IPS-11a (cell line): ENCODE data around the gene COG7.
"Not testable (repeated sequence)": the region's sequence is repeated elsewhere in the genome, so short reads cannot be mapped to it uniquely, and the experiment has no call there.

Source experiments
- H3K4me3 ChIP-seq: one replicate; pipeline ENCODE4 v1.5.1; 2013; ENCODE audit warnings: low read depth, low read length, control low read depth

COG7 gene

DNA sequence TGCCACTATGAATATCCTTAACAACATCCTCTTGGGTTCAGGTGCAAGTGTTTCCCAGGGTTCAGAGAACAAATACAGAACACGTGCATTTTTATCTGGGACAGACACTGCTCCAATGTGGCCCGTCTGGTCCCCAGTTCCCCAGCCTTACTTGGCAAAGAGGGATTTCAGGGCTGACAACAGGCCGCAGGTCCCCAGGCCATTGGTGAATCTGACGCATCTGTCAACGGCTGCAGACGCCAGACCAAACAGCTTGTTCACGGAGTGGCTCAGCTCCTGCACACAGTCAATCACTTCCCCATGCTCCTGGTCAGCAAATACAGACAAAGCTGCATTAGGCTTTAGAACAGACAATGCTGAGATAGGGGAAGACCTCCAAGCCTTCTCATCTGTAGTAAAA is 36.2 kb downstream of the COG7 start:
- no peak overlapping the region for H3K4me3 ChIP-seq

DNA sequence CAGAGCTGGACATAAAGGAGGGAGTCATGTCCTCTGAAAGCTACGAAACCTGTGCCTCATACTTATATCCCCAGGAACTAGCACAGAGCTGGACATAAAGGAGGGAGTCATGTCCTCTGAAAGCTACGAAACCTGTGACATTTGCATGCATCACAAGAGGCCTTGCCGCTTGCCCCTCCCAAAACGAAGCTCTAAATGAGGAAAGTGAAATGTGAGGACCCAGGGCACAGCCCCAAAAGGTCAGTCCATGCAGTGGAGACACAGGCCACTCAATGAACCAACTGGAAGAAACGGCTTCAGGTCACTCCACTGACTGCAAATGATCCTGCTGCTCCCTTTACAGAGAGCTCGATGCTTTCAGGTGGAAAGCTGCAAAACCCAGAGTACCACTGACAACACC is 38.3 kb downstream of the COG7 start:
- no peak overlapping the region for H3K4me3 ChIP-seq

DNA sequence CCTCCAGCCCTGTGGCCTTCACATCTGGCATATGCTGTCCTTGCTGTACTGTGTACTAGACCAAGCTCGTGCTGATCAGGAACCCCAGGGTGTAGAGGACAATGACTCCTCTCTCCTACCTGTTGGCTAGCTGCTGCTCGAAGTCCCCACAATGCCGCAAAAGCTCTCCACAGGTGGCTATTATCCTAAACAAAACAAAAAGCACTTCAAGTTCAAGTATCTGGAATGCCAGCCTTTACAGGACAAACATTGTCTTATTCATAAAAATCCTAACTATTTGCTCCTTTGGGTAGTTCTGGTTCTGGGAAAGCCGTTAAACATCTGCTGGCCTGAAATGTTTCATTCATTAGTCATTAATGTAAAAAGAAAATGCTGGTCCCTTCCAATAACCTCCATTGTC is 42.8 kb downstream of the COG7 start:
- H3K4me3 ChIP-seq = no peak overlapping the region

DNA sequence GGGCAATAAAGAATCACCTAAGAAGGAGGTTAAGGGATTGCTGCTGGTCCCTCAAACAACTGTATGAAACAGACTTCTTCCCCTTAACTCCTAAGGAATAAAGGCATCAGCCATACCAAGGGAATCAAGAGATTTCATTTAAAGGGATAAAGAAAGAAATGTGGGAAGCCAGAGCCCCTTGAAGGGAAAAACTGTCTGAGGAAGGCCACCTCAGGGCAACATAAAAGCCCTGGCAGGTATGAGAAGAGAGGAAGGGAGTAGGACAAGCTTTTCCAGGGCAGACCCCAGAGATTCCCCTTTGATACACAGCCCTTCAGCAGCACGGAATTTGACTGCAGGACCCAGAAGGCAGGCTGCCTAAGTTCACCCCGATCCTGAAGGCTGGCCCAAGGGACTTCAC is 43.5 kb downstream of the COG7 start:
- no peak overlapping the region for H3K4me3 ChIP-seq

DNA sequence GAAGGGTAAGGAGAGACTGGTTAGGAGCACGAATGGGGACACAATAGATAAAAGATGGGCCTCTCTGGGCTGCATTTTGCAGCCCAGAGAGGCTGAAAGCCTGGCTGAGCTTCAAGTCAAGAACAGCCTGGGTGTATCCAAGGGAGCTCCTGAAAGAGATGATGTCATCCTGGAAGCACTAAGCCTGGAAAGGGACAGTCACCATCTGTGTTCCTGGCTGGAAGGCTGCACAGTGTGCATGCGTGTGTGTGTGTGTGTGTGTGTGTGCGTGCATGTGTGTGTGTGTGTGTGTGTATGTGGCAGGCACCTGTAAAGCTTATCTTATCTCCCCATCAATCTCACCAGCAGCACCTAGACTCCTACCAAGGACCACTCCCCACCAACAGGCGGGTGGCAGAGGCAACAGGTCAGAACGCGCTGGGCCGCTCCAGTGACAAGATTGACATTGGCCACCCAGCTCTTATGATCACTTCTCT is 44.1 kb downstream of the COG7 start:
- no peak overlapping the region for H3K4me3 ChIP-seq

DNA sequence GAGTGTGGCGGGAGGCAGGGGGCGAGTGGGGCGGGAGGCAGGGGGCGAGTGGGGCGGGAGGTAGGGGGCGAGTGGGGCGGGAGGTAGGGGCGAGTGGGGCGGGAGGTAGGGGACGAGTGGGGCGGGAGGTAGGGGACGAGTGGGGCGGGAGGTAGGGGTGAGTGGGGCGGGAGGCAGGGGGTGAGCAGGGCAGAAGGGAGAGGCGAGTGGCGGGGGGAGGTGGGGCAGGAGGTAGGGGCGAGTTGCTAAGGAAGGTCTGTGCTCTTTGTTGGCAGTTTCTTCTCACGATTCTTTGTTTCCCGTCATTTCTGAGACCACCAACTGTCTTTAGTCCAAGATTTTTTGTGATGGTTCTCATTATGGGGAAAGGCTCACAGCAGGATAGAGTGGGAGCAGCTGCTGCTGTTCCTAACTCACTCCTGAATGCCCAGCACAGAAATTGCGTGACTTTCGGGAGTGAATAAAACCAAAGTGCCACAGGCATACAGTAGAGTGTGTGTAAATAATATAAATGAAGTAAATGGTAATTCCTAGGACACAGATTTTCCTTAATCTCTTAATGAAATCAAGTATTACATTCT is 44.7 kb downstream of the COG7 start:
- no peak overlapping the region for H3K4me3 ChIP-seq

DNA sequence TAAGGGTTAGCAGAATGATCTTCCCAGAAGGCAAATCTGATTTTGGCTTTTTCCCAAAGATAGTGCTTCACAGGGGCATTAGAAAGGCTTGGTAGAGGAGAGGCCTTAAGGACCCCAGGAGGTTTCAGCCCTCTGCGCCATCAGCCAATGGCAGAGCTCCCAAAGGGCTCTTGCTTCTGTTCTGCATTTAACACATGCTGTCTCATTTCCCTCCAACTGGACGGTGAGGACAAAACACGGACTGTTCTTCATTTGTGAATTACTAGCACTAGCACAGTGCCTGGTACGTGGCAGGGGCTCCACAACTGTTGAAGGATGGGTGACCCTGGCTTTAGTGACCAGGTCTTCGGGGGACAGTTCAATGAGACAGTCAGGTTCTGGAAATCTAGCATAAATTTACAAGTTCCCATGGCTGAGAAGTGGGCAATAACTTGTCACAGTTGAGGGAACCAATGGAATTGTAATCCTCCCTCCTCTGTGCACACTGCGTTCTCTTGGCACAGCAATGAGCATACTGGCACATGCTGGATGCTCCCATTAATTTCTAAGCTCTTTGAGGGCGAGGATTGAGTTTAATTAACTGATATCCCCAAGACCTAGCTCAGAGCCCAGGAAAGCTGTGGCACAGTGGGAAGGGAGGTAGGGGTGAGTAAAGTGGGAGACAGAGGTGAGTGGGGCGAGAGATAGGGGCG is 45.4 kb downstream of the COG7 start:
- H3K4me3 ChIP-seq = no peak overlapping the region

DNA sequence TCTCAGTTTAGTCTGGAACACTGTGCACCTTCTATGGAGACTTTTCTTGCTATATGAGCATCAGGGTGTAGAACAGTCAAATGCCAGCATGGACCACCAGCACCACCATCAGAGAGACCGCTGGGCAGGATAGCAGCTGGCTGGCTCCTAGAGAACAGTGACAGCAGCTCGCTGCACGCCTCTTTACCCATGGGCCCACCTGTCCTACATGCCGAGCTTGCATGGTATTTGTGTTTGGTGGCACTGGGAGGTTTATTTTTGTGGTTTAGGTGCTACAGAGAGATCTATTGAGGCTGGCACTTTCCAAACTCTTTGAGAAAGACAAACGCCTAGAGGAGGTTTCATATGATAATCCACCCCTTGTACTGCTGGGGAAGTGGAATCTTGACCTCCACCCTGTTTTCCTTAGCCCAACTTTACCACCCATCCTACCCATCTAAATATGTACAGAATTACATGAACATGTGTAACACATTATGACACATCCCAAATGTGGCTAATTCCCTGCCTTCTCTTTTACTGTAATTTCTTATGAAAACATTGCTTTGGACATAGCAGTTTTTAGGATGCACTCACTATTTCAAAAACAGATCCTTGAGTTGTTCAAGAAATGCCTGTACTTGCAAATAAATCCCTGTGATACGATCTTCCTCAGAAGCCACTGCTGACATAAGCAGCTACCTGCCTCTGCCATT is 46.3 kb downstream of the COG7 start:
- no peak overlapping the region for H3K4me3 ChIP-seq

DNA sequence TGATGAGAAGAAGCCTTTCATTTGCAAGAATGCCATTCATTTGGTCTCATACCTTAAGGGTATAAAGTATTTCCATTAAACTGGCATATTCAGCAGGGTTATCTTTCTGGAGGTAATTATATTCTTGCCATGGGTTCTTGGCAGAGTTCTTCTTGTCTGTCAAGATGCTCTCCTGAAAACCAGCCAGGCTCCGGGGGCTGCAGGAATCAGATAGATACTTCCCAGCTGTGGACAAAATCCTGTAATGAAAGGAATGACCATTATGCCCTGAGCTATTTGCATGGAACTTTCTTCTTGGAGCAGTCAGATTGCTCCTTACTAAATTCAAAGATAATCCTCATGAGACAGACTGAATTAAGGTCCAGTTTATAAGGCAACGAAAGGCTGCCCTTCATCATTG is 47.0 kb downstream of the COG7 start:
- H3K4me3 ChIP-seq = no peak overlapping the region

DNA sequence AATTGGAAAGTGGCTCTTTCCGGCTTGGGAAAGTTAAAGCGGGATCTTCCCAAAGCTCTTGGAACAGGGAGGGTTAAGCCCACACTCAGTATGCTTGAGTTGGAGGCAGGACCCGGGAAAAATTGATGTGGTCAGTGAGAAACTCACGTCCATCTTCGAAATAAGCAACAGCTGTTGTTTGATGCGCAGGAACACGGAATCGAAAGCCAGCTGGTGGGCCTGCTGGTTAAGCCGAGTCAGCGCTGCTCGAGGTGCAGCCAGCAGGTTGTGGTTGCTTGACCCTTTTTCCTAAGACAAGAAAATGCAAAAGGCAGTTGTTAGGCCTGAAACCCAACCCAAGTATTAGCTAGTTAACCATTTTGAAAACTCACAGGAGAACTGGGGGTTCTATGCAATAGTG is 49.4 kb downstream of the COG7 start:
- no peak overlapping the region for H3K4me3 ChIP-seq

DNA sequence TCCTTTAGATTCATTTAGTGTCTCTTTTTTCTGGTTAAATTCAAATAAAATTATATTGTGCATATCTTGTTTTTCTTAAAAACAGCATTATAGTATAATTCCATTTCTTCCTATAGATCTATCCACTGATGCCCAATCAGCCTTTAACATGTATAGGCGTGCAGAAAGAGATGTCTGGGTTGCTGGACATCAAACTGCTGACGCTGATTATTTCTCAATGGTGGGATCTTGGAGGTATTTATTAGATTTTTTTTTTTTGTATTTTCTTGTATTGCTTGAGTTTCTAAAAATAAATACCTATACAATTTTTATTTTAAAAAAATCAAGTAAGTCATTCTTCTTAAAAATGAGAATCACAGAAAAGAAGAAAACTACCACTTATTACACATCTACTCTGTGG is 50.9 kb downstream of the COG7 start:
- no peak overlapping the region for H3K4me3 ChIP-seq

DNA sequence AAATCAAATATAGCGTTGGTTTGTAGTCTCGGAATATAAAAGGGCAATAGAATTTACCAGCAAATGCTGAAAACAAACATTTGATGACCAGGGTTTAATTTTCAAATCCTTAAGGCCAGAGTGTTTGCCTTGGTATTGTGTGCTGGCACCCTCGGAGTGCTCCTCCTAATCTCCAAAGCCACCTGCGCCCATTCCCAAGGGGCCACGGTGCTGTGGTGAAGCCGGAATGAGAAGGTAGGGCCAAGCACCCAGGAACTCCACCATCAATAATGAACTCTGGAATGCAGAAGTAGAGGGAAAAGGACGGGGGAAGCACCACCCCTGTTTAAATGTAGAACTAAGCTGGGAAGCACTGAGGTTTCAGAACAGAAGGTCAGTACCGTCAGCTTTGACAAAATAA is 51.9 kb downstream of the COG7 start:
- H3K4me3 ChIP-seq = no peak overlapping the region

DNA sequence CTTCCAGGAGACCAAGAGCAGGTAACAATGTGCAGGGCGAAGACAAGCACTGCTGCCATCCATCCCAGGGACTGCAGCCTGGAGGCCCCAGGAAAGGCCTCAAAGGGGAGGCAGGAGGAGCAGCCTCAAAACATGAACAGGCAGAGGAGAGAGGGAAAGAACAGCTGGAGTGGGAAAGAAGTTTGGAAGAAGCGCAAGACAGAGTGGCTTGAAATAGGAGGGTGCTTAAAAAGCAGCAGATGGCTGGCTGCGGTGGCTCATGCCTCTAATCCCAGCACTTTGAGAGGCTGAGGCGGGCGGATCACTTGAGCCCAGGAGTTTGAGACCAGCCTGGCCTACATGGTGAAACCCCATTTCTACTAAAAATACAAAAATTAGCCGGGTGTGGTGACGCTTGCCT is 52.5 kb downstream of the COG7 start:
- not testable (repeated sequence) for H3K4me3 ChIP-seq

DNA sequence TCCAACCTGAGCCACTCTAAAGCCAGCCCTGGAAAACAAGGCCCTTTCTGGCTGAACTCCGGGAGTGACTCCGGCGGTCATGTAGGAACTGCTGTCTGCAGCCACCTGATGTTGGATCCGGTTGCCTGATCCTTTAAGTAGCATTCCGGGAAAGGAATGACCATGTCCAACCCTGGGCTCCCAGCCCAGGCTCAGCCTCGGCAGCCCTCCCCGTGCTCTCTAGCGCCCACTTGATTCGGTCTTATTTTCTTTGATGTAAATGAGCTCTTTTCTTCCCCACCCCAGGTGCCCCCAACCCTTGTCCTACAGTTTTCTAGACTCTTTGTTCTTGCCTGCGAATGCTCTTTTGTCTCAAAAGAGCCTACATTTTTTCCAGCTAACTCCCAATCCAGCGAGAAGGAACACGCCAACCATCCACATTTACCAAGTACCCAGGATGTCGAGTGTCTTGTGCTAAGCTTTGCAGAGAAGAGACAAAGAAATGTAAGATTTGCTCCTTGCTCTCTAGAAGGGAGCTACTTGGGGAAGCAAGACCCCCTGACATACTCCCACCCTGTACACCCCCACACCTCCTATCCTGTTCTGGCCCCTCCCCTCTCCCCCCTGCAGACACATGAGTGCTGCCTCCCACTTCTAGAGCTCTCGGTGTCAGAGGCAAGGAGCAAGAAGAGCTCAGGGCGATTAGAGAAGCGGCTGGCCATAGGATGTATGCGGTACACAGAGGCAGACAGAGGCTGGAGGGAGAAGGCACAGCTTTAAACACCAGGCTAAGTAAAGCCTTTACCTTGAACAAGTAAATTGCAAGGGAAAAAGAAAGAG is 53.8 kb downstream of the COG7 start:
- H3K4me3 ChIP-seq = no peak overlapping the region

DNA sequence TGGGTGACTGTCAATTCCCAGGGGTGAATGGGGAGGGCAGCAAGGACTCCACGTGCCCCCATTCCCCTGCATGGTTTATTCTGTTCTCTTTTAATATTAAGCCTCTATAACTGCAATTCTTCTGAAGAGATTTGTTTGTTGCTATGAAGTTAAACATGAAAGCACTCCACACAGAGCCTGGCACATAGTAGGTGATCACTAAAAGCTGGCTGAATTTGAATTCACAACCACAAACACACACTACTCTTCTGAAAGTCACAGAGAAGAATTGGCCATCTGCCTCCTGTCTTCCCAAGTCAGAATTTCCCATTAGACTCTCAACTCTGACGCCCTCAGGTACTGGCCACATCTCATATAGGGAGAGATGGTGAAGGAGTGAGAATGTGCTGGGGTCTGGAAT is 55.5 kb downstream of the COG7 start:
- no peak overlapping the region for H3K4me3 ChIP-seq

DNA sequence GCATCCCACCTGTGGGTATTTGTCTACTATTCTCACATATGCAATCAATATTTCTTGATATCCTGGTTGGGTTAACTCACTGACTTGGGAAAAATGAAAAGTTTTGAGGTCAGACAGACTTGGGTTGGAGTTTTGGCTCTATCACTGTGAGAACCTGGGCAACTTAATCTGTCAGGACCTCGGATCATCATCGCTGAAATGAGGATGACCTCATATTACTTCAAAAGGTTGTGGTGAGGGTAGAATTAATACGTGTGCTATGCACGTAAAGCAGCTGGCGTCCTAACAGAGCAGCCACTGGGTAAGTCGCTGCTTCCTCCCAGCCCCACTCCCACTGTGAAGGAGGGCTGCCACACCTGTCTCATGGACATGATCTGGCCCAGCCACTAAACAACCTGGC is 57.3 kb downstream of the COG7 start:
- H3K4me3 ChIP-seq = no peak overlapping the region

DNA sequence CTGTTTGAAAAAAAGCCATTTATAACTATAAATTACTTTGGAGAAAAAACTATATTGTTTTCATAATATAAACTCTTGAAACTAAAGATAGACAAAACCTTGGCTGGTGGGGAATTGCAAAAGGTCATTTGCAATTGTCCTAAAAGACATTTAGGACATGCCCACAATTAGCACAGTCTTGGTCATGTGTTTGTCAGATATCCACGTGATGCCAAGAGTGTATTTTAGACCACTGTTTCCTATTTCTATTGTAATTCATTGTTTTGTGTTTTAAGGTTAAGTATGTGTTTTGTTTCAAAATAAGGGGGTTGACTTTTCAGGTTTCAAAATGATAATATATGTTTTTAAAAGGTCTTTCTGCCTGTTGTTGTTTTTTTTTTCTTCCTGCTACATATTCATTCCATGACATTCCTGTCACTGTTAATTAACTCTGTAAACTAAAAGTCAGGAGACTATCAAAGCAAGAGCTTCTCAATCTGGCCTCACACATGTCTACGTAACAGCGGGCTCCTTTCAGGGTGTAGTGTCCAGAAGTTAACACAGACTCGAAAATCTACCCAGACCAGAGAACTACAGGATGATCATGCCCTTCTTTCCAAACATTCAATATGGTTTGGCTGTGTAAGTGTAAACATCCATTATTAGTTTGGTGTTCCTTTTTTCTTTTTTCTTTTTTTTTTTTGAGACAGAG is 58.7 kb downstream of the COG7 start:
- no peak overlapping the region for H3K4me3 ChIP-seq

DNA sequence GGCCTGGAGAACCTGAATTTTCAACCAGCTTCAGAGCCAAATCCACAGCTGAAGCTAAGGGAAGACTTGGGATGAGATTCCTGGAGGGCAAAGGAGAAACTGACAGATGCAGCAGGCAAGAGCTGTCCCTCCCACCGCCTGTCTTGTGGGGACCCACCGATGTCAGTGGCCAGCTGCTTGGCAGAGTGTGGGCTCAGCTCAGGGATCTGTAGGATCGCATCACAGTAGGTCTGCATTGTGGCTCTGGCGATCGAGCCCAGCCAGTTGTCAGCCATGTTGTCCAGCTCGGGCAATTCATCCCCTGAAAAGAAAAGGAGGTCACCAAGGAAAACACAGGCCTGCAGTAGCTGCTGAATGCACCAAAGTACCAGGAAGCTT is 60.8 kb downstream of the COG7 start:
- no peak overlapping the region for H3K4me3 ChIP-seq

DNA sequence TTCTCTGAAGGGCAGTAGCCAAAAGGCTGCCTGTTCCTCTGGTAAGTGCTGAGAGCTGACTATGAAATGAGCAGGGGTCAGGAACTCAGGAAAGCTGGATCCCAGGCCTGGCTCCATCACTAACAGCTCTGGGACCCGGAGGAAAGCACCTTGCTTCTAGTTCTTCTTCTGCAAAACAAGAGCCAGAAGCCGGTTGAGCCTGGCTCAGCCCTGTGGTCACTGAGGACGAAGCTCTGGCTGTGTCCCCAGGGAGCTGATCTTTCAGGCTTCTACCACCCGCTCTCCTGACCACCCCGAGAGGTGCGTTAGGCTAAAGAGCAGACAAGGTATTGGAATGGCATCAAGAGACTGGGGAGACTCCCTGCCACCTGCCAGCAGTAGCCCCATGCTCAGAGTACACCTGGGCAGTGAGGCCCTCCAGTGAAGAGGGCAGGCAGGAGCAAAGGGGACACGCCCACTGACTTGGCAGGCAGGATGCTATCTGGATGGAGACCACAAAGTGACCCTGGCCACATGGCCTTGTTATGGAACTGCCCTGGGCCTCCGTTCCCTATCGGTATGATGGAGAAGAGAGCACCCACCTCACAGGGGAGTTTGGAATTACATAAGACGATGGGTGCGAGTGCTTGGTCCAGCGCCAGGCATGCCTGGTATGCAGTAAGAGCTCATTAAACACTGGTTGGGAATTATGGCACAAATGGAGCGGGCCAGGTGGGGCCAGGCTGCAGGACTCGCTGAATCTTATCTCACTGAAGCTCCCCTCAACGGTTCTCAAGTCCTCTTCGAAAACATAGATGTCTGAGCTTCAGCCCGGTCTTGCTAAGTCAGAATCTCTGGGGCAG is 61.4 kb downstream of the COG7 start:
- H3K4me3 ChIP-seq = no peak overlapping the region

DNA sequence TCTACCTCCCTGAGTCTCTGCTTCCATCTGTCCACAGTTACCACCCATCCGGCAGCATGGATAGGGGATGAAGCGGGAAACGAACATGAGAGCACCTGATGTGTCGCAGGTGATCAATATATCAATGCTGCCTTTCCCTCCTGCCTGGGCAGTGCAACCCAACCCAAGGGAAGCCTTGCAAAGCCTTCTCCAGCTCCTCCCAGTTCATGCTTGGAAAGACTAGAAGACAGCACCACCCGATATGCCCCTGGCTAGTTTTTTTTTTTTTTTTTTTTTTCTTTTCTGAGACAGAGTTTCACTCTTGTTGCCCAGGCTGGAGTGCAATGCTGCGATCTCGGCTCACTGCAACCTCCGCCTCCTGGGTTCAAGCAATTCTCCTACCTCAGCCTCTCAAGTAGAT is 63.1 kb downstream of the COG7 start:
- H3K4me3 ChIP-seq = not testable (repeated sequence)
